ENCODE data around the gene CDC6. TPM values are rescaled to one million over a fixed set of nuclear protein-coding genes. Genes with fewer than 3 reads are reported as not detected.

The CDC6 gene
- total RNA-seq, 1 experiment from 2014 or later = 567 TPM

- peak; percentile 100 for DNase-seq
- CTCF ChIA-PET = interaction anchor here (0.6 to 36.5 kb wide), 23 partner anchors 9 to 693 kb away, joined by 3 to 1520 read pairs (median 5); partner anchors contain the start of genes GJD3, PSMD3, RARA and TOP2A
- H3K4me3 Mint-ChIP-seq (ENCODE audit: low read depth, unreplicated experiment) = peak overlapping the region; percentile 31
- peak overlapping the region; percentile 38 for H3K27ac Mint-ChIP-seq (ENCODE audit: unreplicated experiment)
- no peaks in the 10 kb centered on the region for H3K9me3 Mint-ChIP-seq (ENCODE audit: low read depth, unreplicated experiment)
- peaks cover 12% of the 10 kb centered on the region for H3K4me1 Mint-ChIP-seq (ENCODE audit: low read depth, unreplicated experiment)
- H3K27me3 Mint-ChIP-seq (ENCODE audit: unreplicated experiment) = no peaks in the 10 kb centered on the region
- H3K36me3 Mint-ChIP-seq (ENCODE audit: insufficient read depth, unreplicated experiment) = peaks cover 75% of the 10 kb centered on the region
- intact Hi-C loops (cut with micrococcal nuclease; ENCODE audit: unreplicated experiment) = loop anchor here (1.0 kb wide), 1 partner anchor 31 kb away; no protein-coding TSS in a partner anchor
- no TSS peak for BruUV-seq (replicated peaks)
- TF ChIP-seq CTCF (IDR thresholded peaks at IDR 0.05; ENCODE audit: unreplicated experiment) = peak; percentile 74
These were observed 26.9 kb downstream of the CDC6 start for GRCh38 chr17:40314584-40314956.

- intact Hi-C loops (cut with micrococcal nuclease; ENCODE audit: unreplicated experiment) = no loop called here
- CTCF ChIA-PET = interaction anchor here (0.5 to 36.5 kb wide), 24 partner anchors 9 to 854 kb away, joined by 3 to 1520 read pairs (median 4); partner anchors contain the start of genes GJD3, NR1D1, RARA and TOP2A
- peaks cover 18% of the 10 kb centered on the region for H3K4me1 Mint-ChIP-seq (ENCODE audit: low read depth, unreplicated experiment)
- no peaks in the 10 kb centered on the region for H3K27me3 Mint-ChIP-seq (ENCODE audit: unreplicated experiment)
- DNase-seq = no peak
- H3K9me3 Mint-ChIP-seq (ENCODE audit: low read depth, unreplicated experiment) = no peaks in the 10 kb centered on the region
- TF ChIP-seq CTCF (IDR thresholded peaks at IDR 0.05; ENCODE audit: unreplicated experiment) = no peak
- no TSS peak for BruUV-seq (replicated peaks)
- H3K36me3 Mint-ChIP-seq (ENCODE audit: insufficient read depth, unreplicated experiment) = peaks cover 82% of the 10 kb centered on the region
- peak overlapping the region; percentile 38 for H3K27ac Mint-ChIP-seq (ENCODE audit: unreplicated experiment)
- H3K4me3 Mint-ChIP-seq (ENCODE audit: low read depth, unreplicated experiment) = peak overlapping the region; percentile 31
These were observed 27.5 kb downstream of the CDC6 start for GRCh38 chr17:40315206-40315605.

GRCh38 chr17:40315678-40316570 is 28.2 kb downstream of the CDC6 start:
- Mint-ChIP-seq H3K4me3 (ENCODE audit: low read depth, unreplicated experiment) (peak overlapping the region; percentile 89), H3K4me1 (ENCODE audit: low read depth, unreplicated experiment) (peaks cover 25% of the 10 kb centered on the region), H3K36me3 (ENCODE audit: insufficient read depth, unreplicated experiment) (peaks cover 85% of the 10 kb centered on the region), H3K27me3 (ENCODE audit: unreplicated experiment) (no peaks in the 10 kb centered on the region), H3K9me3 (ENCODE audit: low read depth, unreplicated experiment) (no peaks in the 10 kb centered on the region), H3K27ac (ENCODE audit: unreplicated experiment) (peak overlapping the region; percentile 38)
- CTCF ChIA-PET = interaction anchor here (0.5 to 36.5 kb wide), 30 partner anchors 9 to 855 kb away, joined by 3 to 1520 read pairs (median 5); partner anchors contain the start of genes CDC6, GJD3, NR1D1 and RARA
- BruUV-seq (replicated peaks) = no TSS peak
- intact Hi-C loops (cut with micrococcal nuclease; ENCODE audit: unreplicated experiment) = loop anchor here (2.0 kb wide), 1 partner anchor 13 kb away; no protein-coding TSS in a partner anchor
- DNase-seq = peak; percentile 76
- peak; percentile 18 for TF ChIP-seq CTCF (IDR thresholded peaks at IDR 0.05; ENCODE audit: unreplicated experiment)

GRCh38 chr17:40316571-40317344 is 29.1 kb downstream of the CDC6 start:
- no TSS peak for BruUV-seq (replicated peaks)
- no peak for TF ChIP-seq CTCF (IDR thresholded peaks at IDR 0.05; ENCODE audit: unreplicated experiment)
- DNase-seq = peak; percentile 94
- CTCF ChIA-PET = interaction anchor here (0.5 to 36.5 kb wide), 61 partner anchors 8 to 1363 kb away, joined by 3 to 1520 read pairs (median 5); partner anchors contain the start of genes CDC6, GJD3, NR1D1 and RARA
- Mint-ChIP-seq H3K4me3 (ENCODE audit: low read depth, unreplicated experiment) (peak overlapping the region; percentile 89), H3K4me1 (ENCODE audit: low read depth, unreplicated experiment) (peaks cover 31% of the 10 kb centered on the region), H3K27ac (ENCODE audit: unreplicated experiment) (peak overlapping the region; percentile 71), H3K27me3 (ENCODE audit: unreplicated experiment) (no peaks in the 10 kb centered on the region), H3K36me3 (ENCODE audit: insufficient read depth, unreplicated experiment) (peaks cover 85% of the 10 kb centered on the region), H3K9me3 (ENCODE audit: low read depth, unreplicated experiment) (no peaks in the 10 kb centered on the region)
- intact Hi-C loops (cut with micrococcal nuclease; ENCODE audit: unreplicated experiment) = loop anchor here (1.0 to 2.0 kb wide), 2 partner anchors 14 to 25 kb away; no protein-coding TSS in a partner anchor
